Neural progenitor cell (in vitro differentiated cells): ENCODE measurements around the gene NAT10. TPM values are rescaled to one million over a fixed set of nuclear protein-coding genes. Genes with fewer than 3 reads are reported as not detected.

ENCODE experiments used
- DNase-seq: peaks from one replicate; pipeline ENCODE4 v3.0.0-alpha.2; 2016; ENCODE audit warnings: low spot score
- H2AFZ ChIP-seq: fragments of 200-600 bp; sonication (generic); replicated peaks from 2 replicates; pipeline ENCODE4 v1.6.1; 2016; ENCODE audit warnings: antibody characterized with exemption
- H3F3A ChIP-seq: fragments of 200-600 bp; sonication (generic); 2 replicates; pipeline ENCODE4 v1.6.1; 2016; ENCODE audit warnings: antibody characterized with exemption, low read depth
- H3K27ac ChIP-seq: fragments of 200-600 bp; sonication (generic); 2 replicates; pipeline ENCODE4 v1.5.1; 2016; ENCODE audit warnings: mild to moderate bottlenecking
- H3K27me3 ChIP-seq: fragments of 200-600 bp; sonication (generic); 2 replicates; pipeline ENCODE4 v1.6.1; 2016; ENCODE audit warnings: mild to moderate bottlenecking, moderate library complexity
- H3K36me3 ChIP-seq: fragments of 200-600 bp; sonication (generic); 2 replicates; pipeline ENCODE4 v1.5.1; 2016
- H3K4me1 ChIP-seq: fragments of 200-600 bp; sonication (generic); 2 replicates; pipeline ENCODE4 v1.6.1; 2016; ENCODE audit warnings: mixed run types
- H3K4me2 ChIP-seq: fragments of 200-600 bp; sonication (generic); 2 replicates; pipeline ENCODE4 v1.6.1; 2016
- H3K4me3 ChIP-seq: fragments of 200-600 bp; sonication (generic); 2 replicates; pipeline ENCODE4 v1.5.1; 2016
- H3K79me2 ChIP-seq: fragments of 200-600 bp; sonication (generic); 2 replicates; pipeline ENCODE4 v1.6.1; 2016; ENCODE audit warnings: low read depth
- H3K9ac ChIP-seq: fragments of 200-600 bp; sonication (generic); 2 replicates; pipeline ENCODE4 v1.6.1; 2016
- H3K9me3 ChIP-seq: fragments of 200-600 bp; sonication (generic); 2 replicates; pipeline ENCODE4 v1.5.1; 2016; ENCODE audit warnings: low read depth
- H4K20me1 ChIP-seq: fragments of 200-600 bp; sonication (generic); 2 replicates; pipeline ENCODE4 v1.6.1; 2016; ENCODE audit warnings: low read depth
- H3K27ac Mint-ChIP-seq: 3 replicates; pipeline ENCODE4 v1.8.0; 2021; ENCODE audit warnings: mixed read lengths
- H3K27me3 Mint-ChIP-seq: 2 replicates; pipeline ENCODE4 v1.8.0; 2022; ENCODE audit warnings: low read depth, mild to moderate bottlenecking, inconsistent platforms, moderate library complexity, mixed read lengths; ENCODE audit not compliant: insufficient read depth
- H3K36me3 Mint-ChIP-seq: 3 replicates; pipeline ENCODE4 v1.8.0; 2021; ENCODE audit warnings: mixed read lengths
- H3K4me1 Mint-ChIP-seq: 3 replicates; pipeline ENCODE4 v1.8.0; 2021; ENCODE audit warnings: mixed read lengths
- H3K4me3 Mint-ChIP-seq: 3 replicates; pipeline ENCODE4 v1.8.0; 2021; ENCODE audit warnings: mild to moderate bottlenecking, moderate library complexity, mixed read lengths
- H3K9me3 Mint-ChIP-seq: 3 replicates; pipeline ENCODE4 v1.8.0; 2020; ENCODE audit warnings: mixed read lengths
- CTCF ChIP-seq: fragments of 200-600 bp; sonication (generic); IDR thresholded peaks from 2 replicates; pipeline ENCODE4 v1.5.1; 2017; ENCODE audit warnings: antibody characterized with exemption, mild to moderate bottlenecking
- EZH2 ChIP-seq: fragments of 200-600 bp; sonication (generic); IDR thresholded peaks from 2 replicates; pipeline ENCODE4 v1.6.1; 2017; ENCODE audit warnings: antibody characterized with exemption, mild to moderate bottlenecking, moderate library complexity
- EZH2phosphoT487 ChIP-seq: fragments of 200-600 bp; sonication (generic); IDR thresholded peaks from 2 replicates; pipeline ENCODE4 v1.6.1; 2017; ENCODE audit warnings: antibody characterized with exemption
- total RNA-seq: library from RNA; depleted of rRNA; stranded (reverse); fragments of >200 nt; gene quantifications from 2 replicates; pipeline ENCODE4 v1.2.3, GENCODE V29; 2015; ENCODE audit warnings: low replicate concordance

NAT10 gene
- total RNA-seq, 1 donor from 2014 or later = 42.9 TPM

DNA sequence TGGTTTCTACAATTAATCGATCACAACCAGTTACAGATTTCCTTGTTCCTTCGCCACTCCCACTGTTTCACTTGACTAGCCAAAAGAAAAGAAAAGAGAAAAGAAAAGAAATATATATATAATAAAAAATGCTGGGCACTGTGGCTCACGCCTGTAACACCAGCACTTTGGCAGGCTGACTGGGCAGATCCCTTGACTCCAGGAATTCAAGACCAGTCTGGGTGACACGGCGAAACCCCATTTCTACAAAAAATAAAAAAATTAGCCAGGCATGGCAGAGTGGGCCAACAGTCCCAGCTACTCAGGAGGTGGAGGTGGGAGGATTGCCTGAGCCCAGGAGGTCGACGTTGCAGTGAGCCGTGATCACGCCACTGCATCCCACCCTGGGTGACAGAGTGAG, 83.8 kb downstream of the NAT10 start:
- Histone ChIP-seq H3K9me3 (no peaks in the 10 kb centered on the region), H3K4me3 (no peak overlapping the region), H3K4me1 (peaks cover 44% of the 10 kb centered on the region), H4K20me1 (no peaks in the 10 kb centered on the region), H3K4me2 (no peak overlapping the region), H3F3A (peaks cover 27% of the 10 kb centered on the region), H3K9ac (no peak overlapping the region), H2AFZ (no peak overlapping the region), H3K79me2 (no peaks in the 10 kb centered on the region), H3K36me3 (no peaks in the 10 kb centered on the region), H3K27me3 (peaks cover 34% of the 10 kb centered on the region), H3K27ac (no peak overlapping the region)
- Mint-ChIP-seq H3K36me3 (no peaks in the 10 kb centered on the region), H3K27me3 (peaks cover 5% of the 10 kb centered on the region), H3K4me1 (peaks cover 74% of the 10 kb centered on the region), H3K4me3 (no peak overlapping the region), H3K9me3 (no peaks in the 10 kb centered on the region), H3K27ac (peak overlapping the region; percentile 9)
- TF ChIP-seq EZH2 = no peak
- no peak for TF ChIP-seq CTCF
- TF ChIP-seq EZH2phosphoT487 = no peak
- no peak for DNase-seq

DNA sequence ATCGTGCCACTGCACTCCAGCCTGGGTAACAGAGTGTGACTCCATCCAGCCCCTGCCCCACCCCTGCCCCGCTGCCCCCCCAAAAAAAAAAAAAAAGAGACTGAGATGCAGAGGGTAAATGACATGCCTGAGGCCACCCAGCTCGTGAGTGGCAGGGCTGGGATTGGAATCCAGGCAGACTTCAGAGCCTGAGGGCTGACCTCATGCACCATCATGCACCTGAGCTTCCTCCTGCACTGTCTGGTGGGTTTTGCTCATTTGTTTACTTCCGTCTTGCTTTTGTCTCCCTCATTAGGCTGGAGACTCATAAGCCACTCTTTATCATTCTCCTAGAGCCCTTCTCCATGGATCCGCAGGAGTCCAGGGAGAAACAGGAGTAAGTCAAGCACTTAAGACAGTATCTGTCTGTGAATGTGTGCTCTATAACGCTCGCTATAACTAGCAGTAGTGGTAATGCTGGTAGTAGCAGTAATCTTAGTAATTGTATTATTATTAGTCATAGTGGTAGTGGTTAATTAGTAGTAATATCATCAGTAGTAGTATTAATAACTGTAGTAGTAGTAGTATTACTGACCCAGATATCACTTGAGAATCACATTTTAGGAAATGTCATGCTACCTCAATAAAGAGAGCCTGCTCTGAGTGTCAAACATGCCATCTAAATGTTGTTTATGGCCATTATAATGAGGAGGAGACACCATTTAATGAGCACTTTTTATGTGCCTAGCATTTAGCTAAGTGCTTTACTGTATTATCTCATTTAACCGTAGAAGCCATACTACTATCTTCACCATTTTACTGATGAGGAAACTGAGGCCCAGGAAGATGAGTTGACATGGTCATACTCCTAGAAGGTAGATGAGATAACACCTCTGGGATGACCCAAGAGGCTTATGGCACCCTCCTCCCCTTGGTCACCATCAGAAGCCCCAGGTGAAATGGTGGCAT, 85.0 kb downstream of the NAT10 start:
- H3K27ac ChIP-seq = no peak overlapping the region
- H4K20me1 ChIP-seq = no peaks in the 10 kb centered on the region
- H3K4me3 Mint-ChIP-seq = no peak overlapping the region
- no peak for TF ChIP-seq CTCF
- no peak for TF ChIP-seq EZH2phosphoT487
- TF ChIP-seq EZH2 = no peak
- no peak overlapping the region for H3K4me3 ChIP-seq
- H3K4me1 ChIP-seq = peaks cover 48% of the 10 kb centered on the region
- no peaks in the 10 kb centered on the region for H3K9me3 Mint-ChIP-seq
- no peak overlapping the region for H2AFZ ChIP-seq
- H3K4me2 ChIP-seq = no peak overlapping the region
- H3K27me3 ChIP-seq = peaks cover 30% of the 10 kb centered on the region
- H3K36me3 Mint-ChIP-seq = no peaks in the 10 kb centered on the region
- no peak for DNase-seq
- no peak overlapping the region for H3K9ac ChIP-seq
- H3K4me1 Mint-ChIP-seq = peaks cover 72% of the 10 kb centered on the region
- H3K27me3 Mint-ChIP-seq = peaks cover 5% of the 10 kb centered on the region
- no peaks in the 10 kb centered on the region for H3K79me2 ChIP-seq
- H3F3A ChIP-seq = peaks cover 30% of the 10 kb centered on the region
- peak overlapping the region; percentile 92 for H3K27ac Mint-ChIP-seq
- no peaks in the 10 kb centered on the region for H3K36me3 ChIP-seq
- no peaks in the 10 kb centered on the region for H3K9me3 ChIP-seq

GRCh38 chr11:34191578-34191977, 86.1 kb downstream of the NAT10 start:
- Mint-ChIP-seq H3K4me1 (peaks cover 61% of the 10 kb centered on the region), H3K9me3 (no peaks in the 10 kb centered on the region), H3K36me3 (no peaks in the 10 kb centered on the region), H3K27me3 (peaks cover 5% of the 10 kb centered on the region), H3K4me3 (no peak overlapping the region), H3K27ac (peak overlapping the region; percentile 30)
- Histone ChIP-seq H3K27ac (no peak overlapping the region), H3K4me3 (no peak overlapping the region), H3K4me1 (peaks cover 37% of the 10 kb centered on the region), H3K9ac (no peak overlapping the region), H3K4me2 (no peak overlapping the region), H3K27me3 (peaks cover 30% of the 10 kb centered on the region), H3K79me2 (no peaks in the 10 kb centered on the region), H4K20me1 (no peaks in the 10 kb centered on the region), H2AFZ (no peak overlapping the region), H3K36me3 (no peaks in the 10 kb centered on the region), H3F3A (peaks cover 19% of the 10 kb centered on the region), H3K9me3 (no peaks in the 10 kb centered on the region)
- TF ChIP-seq EZH2phosphoT487 = no peak
- no peak for TF ChIP-seq EZH2
- no peak for TF ChIP-seq CTCF
- no peak for DNase-seq
